Fibroblast of pulmonary artery (primary cell): ENCODE data around the gene KANSL1L.

ENCODE experiments used
- DNase-seq: peaks from one replicate; pipeline ENCODE4 v3.0.0-alpha.2; 2010; ENCODE audit warnings: low read depth
- H3K4me3 ChIP-seq: replicated peaks from 2 replicates; pipeline ENCODE4 v1.5.1; 2011; ENCODE audit warnings: low read depth, mild to moderate bottlenecking, control low read depth, low read length, moderate library complexity
- TF ChIP-seq, protein P1 (sequence below): IDR thresholded peaks from 2 replicates; pipeline ENCODE4 v1.5.1; 2011; ENCODE audit warnings: mild to moderate bottlenecking, control low read depth, low read length, inconsistent platforms; ENCODE audit errors: missing control alignments

KANSL1L gene

DNA sequence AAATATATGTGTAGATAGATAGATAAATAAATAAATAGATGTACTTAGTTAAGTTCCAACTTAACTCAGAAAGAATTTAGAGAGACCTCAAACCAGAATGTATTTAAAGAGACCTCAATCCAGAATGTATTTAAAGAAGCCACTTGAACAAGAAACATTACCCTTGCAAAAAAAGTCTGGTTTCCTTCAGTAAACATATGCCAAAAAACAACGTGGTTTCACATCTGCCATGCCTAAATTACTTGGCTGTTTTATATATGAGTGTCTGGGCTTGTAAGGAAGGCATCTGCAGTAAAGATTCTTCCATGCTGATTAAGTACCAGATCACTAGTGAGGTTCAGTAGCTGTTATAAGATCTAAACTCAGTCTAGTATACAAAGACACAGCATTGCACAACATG is 197.9 kb downstream of the KANSL1L start:
- no peak for DNase-seq
- H3K4me3 ChIP-seq, result no peak overlapping the region
- TF ChIP-seq, protein P1, sequence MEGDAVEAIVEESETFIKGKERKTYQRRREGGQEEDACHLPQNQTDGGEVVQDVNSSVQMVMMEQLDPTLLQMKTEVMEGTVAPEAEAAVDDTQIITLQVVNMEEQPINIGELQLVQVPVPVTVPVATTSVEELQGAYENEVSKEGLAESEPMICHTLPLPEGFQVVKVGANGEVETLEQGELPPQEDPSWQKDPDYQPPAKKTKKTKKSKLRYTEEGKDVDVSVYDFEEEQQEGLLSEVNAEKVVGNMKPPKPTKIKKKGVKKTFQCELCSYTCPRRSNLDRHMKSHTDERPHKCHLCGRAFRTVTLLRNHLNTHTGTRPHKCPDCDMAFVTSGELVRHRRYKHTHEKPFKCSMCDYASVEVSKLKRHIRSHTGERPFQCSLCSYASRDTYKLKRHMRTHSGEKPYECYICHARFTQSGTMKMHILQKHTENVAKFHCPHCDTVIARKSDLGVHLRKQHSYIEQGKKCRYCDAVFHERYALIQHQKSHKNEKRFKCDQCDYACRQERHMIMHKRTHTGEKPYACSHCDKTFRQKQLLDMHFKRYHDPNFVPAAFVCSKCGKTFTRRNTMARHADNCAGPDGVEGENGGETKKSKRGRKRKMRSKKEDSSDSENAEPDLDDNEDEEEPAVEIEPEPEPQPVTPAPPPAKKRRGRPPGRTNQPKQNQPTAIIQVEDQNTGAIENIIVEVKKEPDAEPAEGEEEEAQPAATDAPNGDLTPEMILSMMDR, result no peak
